Fibroblast of lung (primary cell): ENCODE results near the gene KLF3. TPM values are rescaled to one million over a fixed set of nuclear protein-coding genes. Genes with fewer than 3 reads are reported as not detected.

Experiments used
- DNase-seq, 2 donors: peaks; one replicate each; pipeline versions ENCODE4 v3.0.0 to v3.0.0-alpha.2; 2010; ENCODE audit warnings: low read depth in 2 of 2
- H2AFZ ChIP-seq: 2 replicates; pipeline ENCODE4 v1.5.1; 2012; ENCODE audit warnings: low read length, control low read depth, inconsistent platforms
- H3K27ac ChIP-seq: 2 replicates; pipeline ENCODE4 v1.5.1; 2011; ENCODE audit warnings: low read length, control low read depth; ENCODE audit not compliant: insufficient read depth
- H3K27me3 ChIP-seq: 2 replicates; pipeline ENCODE4 v1.5.1; 2011; ENCODE audit warnings: mild to moderate bottlenecking, low read length; ENCODE audit not compliant: control insufficient read depth, insufficient read depth
- H3K36me3 ChIP-seq: 2 replicates; pipeline ENCODE4 v1.5.1; 2011; ENCODE audit warnings: low read length; ENCODE audit not compliant: control insufficient read depth, insufficient read depth
- H3K4me1 ChIP-seq: 2 replicates; pipeline ENCODE4 v1.5.1; 2011; ENCODE audit warnings: low read length; ENCODE audit not compliant: control insufficient read depth, insufficient read depth; ENCODE audit errors: extremely low read depth
- H3K4me2 ChIP-seq: 2 replicates; pipeline ENCODE4 v1.5.1; 2011; ENCODE audit warnings: low read length, control low read depth; ENCODE audit not compliant: insufficient read depth; ENCODE audit errors: extremely low read depth
- H3K4me3 ChIP-seq, 4 experiments: fragments of 200-600 bp in 1 of 4; sonication (generic) in 1 of 4; replicated peaks in 1 of 4; 2 replicates each; pipeline ENCODE4 v1.5.1; 2011 to 2016; ENCODE audit warnings: low read length in 4 of 4, low read depth in 3 of 4, mild to moderate bottlenecking in 3 of 4, control low read depth in 2 of 4, inconsistent platforms in 1 of 4, mixed read lengths in 1 of 4; ENCODE audit not compliant: insufficient read depth in 1 of 4; ENCODE audit errors: control extremely low read depth in 1 of 4
- H3K79me2 ChIP-seq: 2 replicates; pipeline ENCODE4 v1.5.1; 2012; ENCODE audit warnings: mild to moderate bottlenecking, low read length, inconsistent platforms; ENCODE audit not compliant: control insufficient read depth, insufficient read depth
- H3K9ac ChIP-seq: 2 replicates; pipeline ENCODE4 v1.5.1; 2011; ENCODE audit warnings: mild to moderate bottlenecking, low read length, control low read depth; ENCODE audit not compliant: insufficient read depth
- H3K9me3 ChIP-seq: 2 replicates; pipeline ENCODE4 v1.5.1; 2012; ENCODE audit warnings: low read depth, low read length; ENCODE audit not compliant: control insufficient read depth, insufficient read depth
- H4K20me1 ChIP-seq: 2 replicates; pipeline ENCODE4 v1.5.1; 2011; ENCODE audit warnings: low read length; ENCODE audit not compliant: control insufficient read depth, insufficient read depth; ENCODE audit errors: extremely low read depth
- EZH2 ChIP-seq: IDR thresholded peaks from 2 replicates; pipeline ENCODE4 v1.5.1; 2012; ENCODE audit warnings: low read length, control low read depth, mild to moderate bottlenecking; ENCODE audit errors: missing control alignments
- polyA plus RNA-seq, 2 donors: library from polyadenylated mRNA; depleted of rRNA in 1 of 2; stranded (reverse) in 1 of 2; unstranded in 1 of 2; fragments of >200 nt; gene quantifications; 2 replicates each; pipeline ENCODE4 v1.2.1, GENCODE V29; 2011 to 2012; ENCODE audit warnings: missing spikeins in 1 of 2
- total RNA-seq: library from RNA; depleted of rRNA; stranded (reverse); fragments of >200 nt; gene quantifications from 2 replicates; pipeline ENCODE4 v1.2.1, GENCODE V29; 2014
- TF ChIP-seq, protein P1 (sequence below), 2 donors: IDR thresholded peaks in 1 of 2; conservative IDR thresholded peaks in 1 of 2; 1 replicate in 1 of 2; 2 replicates in 1 of 2; pipeline ENCODE4 v1.5.1; 2011 to 2012; ENCODE audit warnings: low read length in 2 of 2, control low read depth in 1 of 2, inconsistent platforms in 1 of 2, low read depth in 1 of 2, mild to moderate bottlenecking in 1 of 2

The KLF3 gene
- total and polyA plus RNA-seq, 2 donors (not counting 1 experiment from before 2014, with no cell fraction given): 12.4 to 18.9 TPM

DNA sequence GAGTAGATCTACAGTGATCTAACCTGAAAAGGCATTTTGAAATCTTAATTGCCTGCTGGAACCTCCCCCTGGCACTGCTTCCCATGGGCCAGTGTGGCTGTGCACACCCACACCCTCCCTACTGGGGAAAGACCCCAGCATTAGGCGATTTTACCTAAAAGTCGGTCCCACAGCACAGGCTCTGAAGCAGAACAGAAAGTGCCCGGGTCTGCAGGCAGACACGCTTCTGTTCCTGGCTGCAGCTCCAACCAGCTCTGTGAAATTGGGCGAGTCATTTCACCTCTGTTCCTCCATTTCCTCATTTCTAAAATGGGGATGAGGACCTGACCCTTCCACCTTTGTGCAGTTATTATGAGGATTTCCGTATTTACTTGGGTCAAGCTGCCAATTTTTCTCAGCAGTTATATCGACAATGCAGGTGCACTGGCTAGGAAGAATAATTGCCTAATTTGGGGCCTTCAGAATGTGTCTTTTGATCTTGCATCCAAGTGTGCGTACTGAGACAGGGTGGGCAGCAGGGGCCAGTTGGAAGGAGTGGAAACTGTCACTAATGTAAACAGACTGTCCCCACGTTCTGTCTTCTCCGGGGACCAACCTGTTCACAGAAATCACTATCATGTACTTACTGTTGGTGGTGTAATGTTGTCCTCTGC, 7.1 kb downstream of the KLF3 start:
- H3K36me3 ChIP-seq: no peaks in the 10 kb centered on the region
- peaks cover 90% of the 10 kb centered on the region for H3K79me2 ChIP-seq
- no peak overlapping the region for H3K9ac ChIP-seq
- no peak overlapping the region for H2AFZ ChIP-seq
- no peaks in the 10 kb centered on the region for H3K9me3 ChIP-seq
- peak overlapping the region; percentile 5 for H3K27ac ChIP-seq
- no peaks in the 10 kb centered on the region for H4K20me1 ChIP-seq
- H3K4me2 ChIP-seq: peak overlapping the region; percentile 7
- H3K27me3 ChIP-seq: no peaks in the 10 kb centered on the region
- TF ChIP-seq, protein P1, sequence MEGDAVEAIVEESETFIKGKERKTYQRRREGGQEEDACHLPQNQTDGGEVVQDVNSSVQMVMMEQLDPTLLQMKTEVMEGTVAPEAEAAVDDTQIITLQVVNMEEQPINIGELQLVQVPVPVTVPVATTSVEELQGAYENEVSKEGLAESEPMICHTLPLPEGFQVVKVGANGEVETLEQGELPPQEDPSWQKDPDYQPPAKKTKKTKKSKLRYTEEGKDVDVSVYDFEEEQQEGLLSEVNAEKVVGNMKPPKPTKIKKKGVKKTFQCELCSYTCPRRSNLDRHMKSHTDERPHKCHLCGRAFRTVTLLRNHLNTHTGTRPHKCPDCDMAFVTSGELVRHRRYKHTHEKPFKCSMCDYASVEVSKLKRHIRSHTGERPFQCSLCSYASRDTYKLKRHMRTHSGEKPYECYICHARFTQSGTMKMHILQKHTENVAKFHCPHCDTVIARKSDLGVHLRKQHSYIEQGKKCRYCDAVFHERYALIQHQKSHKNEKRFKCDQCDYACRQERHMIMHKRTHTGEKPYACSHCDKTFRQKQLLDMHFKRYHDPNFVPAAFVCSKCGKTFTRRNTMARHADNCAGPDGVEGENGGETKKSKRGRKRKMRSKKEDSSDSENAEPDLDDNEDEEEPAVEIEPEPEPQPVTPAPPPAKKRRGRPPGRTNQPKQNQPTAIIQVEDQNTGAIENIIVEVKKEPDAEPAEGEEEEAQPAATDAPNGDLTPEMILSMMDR (conservative IDR thresholded peaks at IDR 0.05 in 1 of 2, IDR thresholded peaks at IDR 0.05 in 1 of 2; ENCODE audit: low read depth in 1 of 2, low read length in 2 of 2): no peak
- TF ChIP-seq EZH2: no peak
- no peak for DNase-seq
- H3K4me1 ChIP-seq: peaks cover 40% of the 10 kb centered on the region
- no peak overlapping the region for H3K4me3 ChIP-seq

- no peak for DNase-seq
- Histone ChIP-seq H4K20me1 (no peaks in the 10 kb centered on the region), H3K27ac (peak overlapping the region; percentile 5), H3K4me2 (no peak overlapping the region), H3K4me1 (peaks cover 40% of the 10 kb centered on the region), H3K27me3 (no peaks in the 10 kb centered on the region), H3K9me3 (no peaks in the 10 kb centered on the region), H3K9ac (no peak overlapping the region), H3K4me3 (no peak overlapping the region), H2AFZ (no peak overlapping the region), H3K79me2 (peaks cover 88% of the 10 kb centered on the region), H3K36me3 (no peaks in the 10 kb centered on the region)
- TF ChIP-seq EZH2: no peak
- TF ChIP-seq, protein P1 (conservative IDR thresholded peaks at IDR 0.05 in 1 of 2, IDR thresholded peaks at IDR 0.05 in 1 of 2; ENCODE audit: low read depth in 1 of 2, low read length in 2 of 2): no peak
Measured at GRCh38 chr4:38671592-38671940, 7.6 kb downstream of the KLF3 start.

- H4K20me1 ChIP-seq: no peaks in the 10 kb centered on the region
- no peaks in the 10 kb centered on the region for H3K36me3 ChIP-seq
- no peaks in the 10 kb centered on the region for H3K9me3 ChIP-seq
- H2AFZ ChIP-seq: no peak overlapping the region
- no peak overlapping the region for H3K9ac ChIP-seq
- peaks cover 89% of the 10 kb centered on the region for H3K79me2 ChIP-seq
- no peak overlapping the region for H3K4me3 ChIP-seq
- peak overlapping the region; percentile 68 for H3K27ac ChIP-seq
- TF ChIP-seq, protein P1 (conservative IDR thresholded peaks at IDR 0.05 in 1 of 2, IDR thresholded peaks at IDR 0.05 in 1 of 2; ENCODE audit: low read depth in 1 of 2, low read length in 2 of 2): no peak
- TF ChIP-seq EZH2: no peak
- DNase-seq: no peak
- H3K4me2 ChIP-seq: no peak overlapping the region
- peaks cover 42% of the 10 kb centered on the region for H3K4me1 ChIP-seq
- H3K27me3 ChIP-seq: no peaks in the 10 kb centered on the region
Measured at GRCh38 chr4:38672074-38672396, 8.0 kb downstream of the KLF3 start.
